Measurements from ENCODE around the gene CBFA2T2.
"Not testable (repeated sequence)": the region's sequence is repeated elsewhere in the genome, so short reads cannot be mapped to it uniquely, and the experiment has no call there.

Gene CBFA2T2

DNA sequence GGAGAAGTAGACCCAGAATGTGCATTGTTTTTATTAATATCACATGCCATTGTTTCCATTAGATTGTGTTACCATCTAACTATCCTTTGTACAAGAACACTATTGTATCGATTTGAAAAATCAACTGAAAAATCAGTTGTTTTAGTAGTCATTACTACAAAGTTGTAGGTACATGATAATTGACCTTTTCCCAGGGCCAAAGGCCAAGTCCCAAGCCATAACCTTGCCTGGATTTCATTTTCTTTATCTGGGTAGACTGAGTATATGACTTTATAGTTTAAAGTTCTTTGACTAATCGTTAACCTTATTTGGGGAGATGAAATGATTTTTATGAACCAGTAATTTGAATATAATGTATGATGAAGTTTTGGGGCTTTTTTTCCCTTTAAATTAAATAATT, 93.2 kb downstream of the CBFA2T2 start:
- Mint-ChIP-seq H3K4me3 (no peak overlapping the region), H3K27me3 (no peaks in the 10 kb centered on the region), H3K9me3 (no peaks in the 10 kb centered on the region), H3K36me3 (ENCODE audit: low read depth) (no peaks in the 10 kb centered on the region), H3K27ac (no peak overlapping the region), H3K4me1 (ENCODE audit: low read depth) (peaks cover 19% of the 10 kb centered on the region)
- no peak for DNase-seq

DNA sequence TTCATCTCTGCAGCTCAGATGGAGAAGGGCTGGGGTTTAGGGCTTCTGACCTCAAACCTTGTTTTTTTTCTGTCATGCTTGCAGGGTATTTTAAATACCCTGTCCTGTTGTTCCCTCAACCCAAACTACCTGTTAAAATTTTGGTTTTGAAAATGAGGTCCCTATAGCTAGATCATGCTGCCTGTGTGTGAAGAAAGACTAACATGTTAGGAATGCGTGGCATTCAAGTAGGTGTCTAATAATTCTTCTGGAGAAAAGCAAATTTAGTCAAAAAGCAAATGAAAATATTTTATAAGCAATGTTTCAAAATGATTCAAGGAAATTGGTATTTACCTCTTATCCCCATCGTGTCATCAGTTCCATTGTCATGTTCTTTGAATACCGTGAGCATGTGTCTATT, 95.1 kb downstream of the CBFA2T2 start:
- Mint-ChIP-seq H3K4me3 (no peak overlapping the region), H3K9me3 (no peaks in the 10 kb centered on the region), H3K4me1 (ENCODE audit: low read depth) (peaks cover 17% of the 10 kb centered on the region), H3K36me3 (ENCODE audit: low read depth) (no peaks in the 10 kb centered on the region), H3K27ac (no peak overlapping the region), H3K27me3 (no peaks in the 10 kb centered on the region)
- DNase-seq: no peak

DNA sequence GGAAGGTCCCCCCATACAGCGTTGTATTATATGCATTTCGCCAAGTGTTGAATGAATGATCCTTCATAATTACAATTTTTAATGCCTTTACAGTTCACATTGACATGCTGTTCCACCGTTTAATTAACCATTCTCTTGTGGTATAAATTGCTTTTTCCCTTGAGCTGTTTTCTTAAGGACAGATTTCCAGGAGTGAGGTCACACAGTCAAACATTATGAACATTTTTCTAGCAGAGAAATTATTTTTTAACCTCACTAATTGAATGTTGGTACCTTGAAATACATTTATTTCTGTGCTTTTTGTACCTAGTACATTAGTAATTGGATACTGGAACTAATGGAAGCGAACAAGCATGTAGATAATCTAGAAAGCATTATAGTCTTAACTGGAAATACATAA, 95.5 kb downstream of the CBFA2T2 start:
- DNase-seq: no peak
- peaks cover 17% of the 10 kb centered on the region for H3K4me1 Mint-ChIP-seq (ENCODE audit: low read depth)
- H3K27me3 Mint-ChIP-seq: no peaks in the 10 kb centered on the region
- H3K36me3 Mint-ChIP-seq (ENCODE audit: low read depth): no peaks in the 10 kb centered on the region
- no peaks in the 10 kb centered on the region for H3K9me3 Mint-ChIP-seq
- no peak overlapping the region for H3K27ac Mint-ChIP-seq
- H3K4me3 Mint-ChIP-seq: no peak overlapping the region

DNA sequence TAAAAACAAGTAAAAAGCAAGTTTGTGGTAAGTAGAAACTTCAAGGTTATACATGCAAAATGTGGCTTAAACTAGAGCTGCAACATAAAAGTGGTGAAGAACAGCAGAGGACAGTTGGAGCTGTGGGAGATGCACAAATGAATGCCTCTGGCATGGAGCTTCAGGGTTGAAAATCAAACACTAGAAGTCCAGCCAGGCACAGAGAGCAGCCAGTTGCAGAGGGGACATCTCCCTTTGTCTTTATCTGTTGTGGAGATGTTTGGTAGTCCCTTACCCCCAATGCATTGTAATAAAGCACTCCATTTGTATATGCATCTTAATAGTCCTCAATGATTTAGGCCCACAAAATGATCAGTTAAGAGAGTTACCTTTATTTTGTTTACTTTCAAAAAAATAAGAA, 99.2 kb downstream of the CBFA2T2 start:
- Mint-ChIP-seq H3K36me3 (ENCODE audit: low read depth) (no peaks in the 10 kb centered on the region), H3K27ac (no peak overlapping the region)
- DNase-seq: no peak

DNA sequence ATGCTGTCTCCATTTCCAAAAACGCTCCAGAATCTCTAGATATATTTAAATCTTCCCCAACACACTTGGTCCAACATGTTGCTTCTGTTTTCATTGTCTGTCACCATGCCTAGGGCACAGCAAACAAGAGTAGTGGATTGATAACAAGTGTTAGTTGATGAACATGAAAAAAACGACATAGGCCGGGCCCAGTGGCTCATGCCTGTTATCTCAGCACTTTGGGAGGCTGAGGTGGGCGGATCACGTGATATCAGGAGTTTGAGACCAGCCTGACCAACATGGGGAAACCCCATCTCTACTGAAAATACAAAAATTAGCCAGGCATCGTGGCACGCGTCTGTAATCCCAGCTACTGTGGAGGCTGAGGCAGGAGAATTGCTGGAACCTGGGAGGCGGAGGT, 102.0 kb downstream of the CBFA2T2 start:
- not testable (repeated sequence) for H3K27me3 Mint-ChIP-seq; H3K9me3 Mint-ChIP-seq; H3K36me3 Mint-ChIP-seq (ENCODE audit: low read depth); H3K4me3 Mint-ChIP-seq
- peaks cover 15% of the 10 kb centered on the region for H3K4me1 Mint-ChIP-seq (ENCODE audit: low read depth)
- DNase-seq: peak; percentile 75
- H3K27ac Mint-ChIP-seq: peak overlapping the region; percentile 31

More for the DNA sequence above, 99.2 kb downstream of the CBFA2T2 start:
- Mint-ChIP-seq H3K4me1 (ENCODE audit: low read depth) (peaks cover 17% of the 10 kb centered on the region), H3K4me3 (no peak overlapping the region), H3K9me3 (no peaks in the 10 kb centered on the region), H3K27me3 (no peaks in the 10 kb centered on the region)

DNA sequence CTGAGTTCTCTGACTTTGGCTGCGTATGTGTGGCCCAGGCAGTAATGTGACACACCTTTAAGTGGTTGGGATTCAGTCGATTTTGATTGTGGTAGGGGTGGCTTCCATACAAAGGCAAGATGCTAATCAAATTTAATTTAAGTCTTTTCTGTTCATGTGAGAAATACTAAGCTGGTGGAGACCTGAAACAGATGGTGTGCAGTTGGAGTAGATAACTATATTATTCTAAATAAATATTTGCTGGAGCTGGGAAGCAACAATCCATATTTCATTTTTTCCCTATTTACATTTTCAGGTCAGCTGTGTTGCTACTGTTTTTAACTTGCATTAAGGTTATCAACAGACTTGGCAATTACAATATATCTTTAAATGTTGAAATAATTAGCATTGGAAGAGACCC, 104.8 kb downstream of the CBFA2T2 start:
- Mint-ChIP-seq H3K27ac (no peak overlapping the region), H3K9me3 (no peaks in the 10 kb centered on the region)

DNA sequence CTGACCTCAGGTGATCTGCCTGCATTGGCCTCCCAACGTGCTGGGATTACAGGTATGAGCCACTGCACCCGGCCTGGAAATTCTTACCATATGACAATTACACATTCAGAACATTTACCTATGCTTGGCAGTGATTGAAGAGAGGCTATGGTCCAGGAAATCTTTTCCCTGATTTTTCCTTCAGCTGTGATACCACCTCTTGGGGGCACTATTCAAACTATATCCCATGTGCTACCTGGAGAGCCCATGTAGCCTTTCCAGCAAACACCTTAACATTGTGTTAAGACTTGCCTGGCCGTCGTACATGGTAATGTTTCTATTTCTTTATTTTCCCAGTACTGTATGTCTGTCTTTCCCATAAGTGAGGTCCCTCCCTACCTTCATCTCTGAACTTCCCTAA, 110.5 kb downstream of the CBFA2T2 start:
- H3K4me3 Mint-ChIP-seq: no peak overlapping the region
- H3K36me3 Mint-ChIP-seq (ENCODE audit: low read depth): peaks cover 13% of the 10 kb centered on the region
- no peaks in the 10 kb centered on the region for H3K27me3 Mint-ChIP-seq
- no peak for DNase-seq
- H3K9me3 Mint-ChIP-seq: no peaks in the 10 kb centered on the region
- H3K4me1 Mint-ChIP-seq (ENCODE audit: low read depth): peaks cover 28% of the 10 kb centered on the region
- H3K27ac Mint-ChIP-seq: no peak overlapping the region

More for the DNA sequence above, 104.8 kb downstream of the CBFA2T2 start:
- H3K4me3 Mint-ChIP-seq: no peak overlapping the region
- H3K27me3 Mint-ChIP-seq: no peaks in the 10 kb centered on the region
- no peak for DNase-seq
- H3K4me1 Mint-ChIP-seq (ENCODE audit: low read depth): peaks cover 15% of the 10 kb centered on the region
- H3K36me3 Mint-ChIP-seq (ENCODE audit: low read depth): peaks cover 5% of the 10 kb centered on the region

DNA sequence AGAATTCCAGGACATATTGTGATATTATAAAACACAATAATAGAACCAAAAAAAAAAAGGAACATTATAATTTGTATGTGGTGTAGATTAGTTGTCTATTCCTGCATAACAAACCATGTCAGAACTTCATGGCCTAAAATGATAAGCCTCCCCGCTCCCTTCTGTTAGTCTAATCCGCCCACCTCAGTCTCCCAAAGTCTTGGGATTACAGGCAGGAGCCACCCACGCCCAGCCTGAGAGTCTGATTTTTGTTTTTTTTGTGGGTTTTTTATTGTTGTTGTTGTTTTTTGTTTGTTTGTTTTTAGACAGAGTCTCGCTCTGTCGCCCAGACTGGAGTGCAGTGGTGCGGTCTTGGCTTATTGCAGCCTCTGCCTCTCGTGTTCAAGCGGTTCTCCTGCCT, 111.1 kb downstream of the CBFA2T2 start:
- Mint-ChIP-seq H3K36me3 (ENCODE audit: low read depth) (peaks cover 13% of the 10 kb centered on the region), H3K9me3 (no peaks in the 10 kb centered on the region), H3K4me3 (no peak overlapping the region), H3K27ac (no peak overlapping the region), H3K27me3 (no peaks in the 10 kb centered on the region), H3K4me1 (ENCODE audit: low read depth) (peaks cover 28% of the 10 kb centered on the region)
- DNase-seq: no peak

DNA sequence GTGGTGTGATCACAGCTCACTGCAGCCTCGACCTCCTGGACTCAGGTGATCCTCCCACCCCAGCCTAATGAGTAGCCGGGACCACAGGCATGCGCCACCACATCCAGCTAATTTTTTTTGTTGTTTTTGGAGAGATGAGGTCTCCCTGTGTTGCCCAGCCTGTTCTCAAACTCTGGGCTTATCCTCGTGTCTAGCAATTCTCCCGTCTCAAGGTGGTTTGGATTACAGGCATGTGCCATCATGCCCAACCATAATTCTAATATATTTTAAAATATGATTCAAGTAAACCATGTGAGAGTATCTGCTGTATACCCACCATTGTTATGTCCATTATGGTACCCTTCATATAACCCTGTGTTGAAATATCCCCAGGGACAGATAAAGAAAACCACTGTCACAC, 112.0 kb downstream of the CBFA2T2 start:
- Mint-ChIP-seq H3K27ac (peak overlapping the region; percentile 60), H3K9me3 (no peaks in the 10 kb centered on the region), H3K4me1 (ENCODE audit: low read depth) (peaks cover 31% of the 10 kb centered on the region), H3K27me3 (no peaks in the 10 kb centered on the region), H3K4me3 (no peak overlapping the region), H3K36me3 (ENCODE audit: low read depth) (peaks cover 14% of the 10 kb centered on the region)
- DNase-seq: no peak

DNA sequence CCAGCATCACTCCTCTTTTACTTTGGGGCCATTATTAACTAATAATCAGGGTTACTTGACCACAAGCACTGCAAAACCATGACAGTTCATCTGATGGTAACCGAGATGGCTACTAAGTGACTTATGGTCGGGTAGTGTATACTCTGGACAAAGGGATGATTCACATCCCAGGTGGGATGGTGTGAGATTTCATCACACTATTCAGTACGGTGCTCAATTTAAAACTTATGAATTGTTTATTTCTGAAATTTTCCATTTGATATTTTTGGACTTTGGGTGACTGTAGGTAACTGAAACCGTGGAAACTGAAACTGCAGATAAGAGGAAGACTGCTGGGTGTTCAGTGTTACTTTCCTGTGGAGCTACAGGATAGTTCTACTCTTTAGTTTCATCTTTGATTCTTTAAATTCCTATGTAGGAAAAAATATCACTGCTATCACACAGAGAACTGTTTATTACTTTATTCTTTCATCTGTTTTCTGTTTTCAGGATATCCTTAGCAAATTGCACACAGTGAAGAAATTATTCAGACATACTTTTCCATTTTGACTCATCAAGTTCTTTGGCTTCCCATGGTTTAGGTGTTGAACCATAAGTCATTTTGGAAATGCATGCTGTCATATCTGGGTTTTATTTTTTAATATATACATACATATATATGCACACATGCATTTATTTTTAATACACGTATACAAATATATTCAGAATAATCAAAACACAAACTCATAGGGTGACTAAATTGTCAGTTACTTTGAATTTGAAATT, 113.1 kb downstream of the CBFA2T2 start:
- no peak for DNase-seq
- no peaks in the 10 kb centered on the region for H3K9me3 Mint-ChIP-seq
- H3K36me3 Mint-ChIP-seq (ENCODE audit: low read depth): peaks cover 20% of the 10 kb centered on the region
- no peaks in the 10 kb centered on the region for H3K27me3 Mint-ChIP-seq
- peak overlapping the region; percentile 0 for H3K4me3 Mint-ChIP-seq
- peaks cover 31% of the 10 kb centered on the region for H3K4me1 Mint-ChIP-seq (ENCODE audit: low read depth)
- H3K27ac Mint-ChIP-seq: peak overlapping the region; percentile 60

DNA sequence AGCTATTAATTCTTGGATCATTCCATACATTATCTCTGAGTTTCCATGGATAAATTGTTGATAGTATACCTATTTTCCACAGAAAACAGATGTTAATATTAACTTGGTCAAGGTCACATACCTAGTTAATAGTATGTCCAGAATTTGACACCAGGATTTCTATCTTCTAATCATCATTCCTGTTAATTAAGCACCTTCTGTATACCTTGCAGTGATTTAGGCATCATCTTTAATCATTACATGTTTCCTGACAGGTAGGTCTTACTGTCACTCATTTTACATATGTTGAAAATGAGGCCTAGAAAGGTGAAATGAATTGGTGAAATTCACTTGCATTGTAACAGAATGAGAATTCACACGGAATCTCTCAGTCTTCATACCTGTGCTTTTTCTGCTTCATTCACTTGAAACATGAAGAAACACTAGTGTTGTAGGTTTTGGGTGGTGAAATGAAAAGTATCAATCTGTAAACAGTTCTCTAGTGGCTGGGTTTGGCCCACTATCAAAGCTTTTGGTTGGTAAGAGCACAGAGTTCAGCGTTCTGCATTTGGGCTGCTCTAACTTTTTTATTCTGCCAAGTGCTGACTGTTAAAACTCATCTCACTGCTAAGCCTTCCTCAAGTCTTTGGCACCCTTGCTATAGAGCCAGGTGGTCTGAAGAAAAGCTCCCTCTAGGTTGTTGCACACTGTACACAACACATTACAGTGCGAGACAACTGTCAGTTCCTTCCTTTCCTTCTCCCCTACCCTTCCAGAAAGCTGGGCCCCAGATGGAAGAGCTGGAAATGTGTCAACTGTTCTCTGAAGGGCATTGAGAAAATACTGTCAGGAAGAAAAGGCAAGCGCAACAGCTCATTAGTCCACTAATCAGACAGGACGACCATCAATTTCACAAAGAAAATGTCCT, 114.4 kb downstream of the CBFA2T2 start:
- no peak for DNase-seq
- Mint-ChIP-seq H3K9me3 (no peaks in the 10 kb centered on the region), H3K36me3 (ENCODE audit: low read depth) (peaks cover 31% of the 10 kb centered on the region), H3K27me3 (no peaks in the 10 kb centered on the region), H3K27ac (peak overlapping the region; percentile 5), H3K4me3 (no peak overlapping the region), H3K4me1 (ENCODE audit: low read depth) (peaks cover 31% of the 10 kb centered on the region)

DNA sequence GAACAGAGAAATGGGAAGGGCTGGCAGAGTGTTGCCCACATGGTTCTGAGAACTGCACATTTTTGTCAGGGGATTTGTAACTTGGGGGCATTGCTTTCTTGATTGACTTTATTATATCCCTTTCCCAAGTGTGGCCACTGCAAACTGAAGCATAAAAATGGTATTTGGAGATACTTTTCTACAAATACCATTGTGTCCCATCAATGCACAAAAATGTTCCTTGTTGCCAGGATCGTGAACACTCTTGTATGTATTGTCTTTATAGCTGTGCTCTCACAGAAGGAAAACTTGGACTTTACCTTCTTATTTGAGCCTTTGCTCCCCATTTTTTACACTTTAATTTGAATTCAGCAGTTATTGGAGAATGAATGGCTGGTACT, 115.1 kb downstream of the CBFA2T2 start:
- Mint-ChIP-seq H3K4me3 (no peak overlapping the region), H3K27ac (no peak overlapping the region), H3K27me3 (no peaks in the 10 kb centered on the region), H3K9me3 (no peaks in the 10 kb centered on the region), H3K36me3 (ENCODE audit: low read depth) (peaks cover 31% of the 10 kb centered on the region), H3K4me1 (ENCODE audit: low read depth) (peaks cover 33% of the 10 kb centered on the region)
- no peak for DNase-seq

DNA sequence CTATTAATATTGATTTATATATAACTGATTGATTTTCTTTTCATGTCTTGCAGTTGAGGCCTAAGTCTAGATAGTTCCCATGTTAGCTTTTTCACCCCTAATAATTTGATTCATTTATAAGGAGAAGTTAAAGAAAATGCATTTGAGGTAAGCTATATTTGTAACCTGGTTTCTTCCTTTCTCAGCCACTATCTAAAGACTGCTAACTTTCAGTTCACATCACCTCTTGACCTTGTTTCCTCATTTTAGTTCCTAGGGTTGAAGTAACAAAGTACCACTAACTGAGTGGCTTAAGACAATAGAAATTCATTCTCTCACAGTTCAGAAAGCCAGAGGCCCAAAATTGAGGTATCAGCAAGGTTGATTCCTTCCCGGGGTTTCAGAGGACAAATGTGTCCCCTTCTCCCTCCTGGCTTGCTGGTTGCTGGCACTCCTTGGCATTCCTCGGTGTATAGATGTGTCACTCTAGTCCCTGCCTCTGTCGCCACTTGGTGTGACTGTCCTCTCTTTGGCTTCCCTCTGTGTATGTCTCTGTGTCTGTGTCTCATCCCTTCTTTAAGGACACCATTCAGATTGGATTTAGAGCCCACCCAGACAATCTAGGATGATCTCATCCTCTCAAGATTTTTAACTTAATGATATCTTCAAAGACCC, 116.3 kb downstream of the CBFA2T2 start:
- H3K9me3 Mint-ChIP-seq: no peaks in the 10 kb centered on the region
- H3K27ac Mint-ChIP-seq: no peak overlapping the region
- H3K4me3 Mint-ChIP-seq: no peak overlapping the region
- H3K36me3 Mint-ChIP-seq (ENCODE audit: low read depth): peaks cover 34% of the 10 kb centered on the region
- no peak for DNase-seq
- peaks cover 33% of the 10 kb centered on the region for H3K4me1 Mint-ChIP-seq (ENCODE audit: low read depth)
- H3K27me3 Mint-ChIP-seq: no peaks in the 10 kb centered on the region

DNA sequence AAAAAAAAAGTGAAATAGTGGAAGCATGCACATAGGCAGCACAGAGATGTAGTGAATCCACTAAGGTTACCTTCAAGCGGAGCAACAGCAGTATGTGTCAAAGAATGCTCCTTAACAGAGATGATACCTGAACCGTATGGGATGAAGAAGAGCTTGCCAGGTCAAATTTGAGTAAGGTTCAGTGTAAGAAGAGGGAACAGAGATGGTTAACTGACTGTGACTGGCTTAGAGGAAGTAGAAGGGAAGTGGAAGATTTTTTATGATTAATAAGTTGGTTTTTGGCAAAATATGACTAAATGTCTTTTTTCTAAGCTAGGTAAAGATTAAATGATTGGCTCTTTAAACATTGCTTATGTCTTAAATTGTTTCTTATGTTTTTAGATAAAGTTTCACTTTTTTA, 119.6 kb downstream of the CBFA2T2 start:
- H3K27me3 Mint-ChIP-seq: no peaks in the 10 kb centered on the region
- no peak overlapping the region for H3K27ac Mint-ChIP-seq
- H3K36me3 Mint-ChIP-seq (ENCODE audit: low read depth): peaks cover 52% of the 10 kb centered on the region
- no peak for DNase-seq
- no peaks in the 10 kb centered on the region for H3K9me3 Mint-ChIP-seq
- no peak overlapping the region for H3K4me3 Mint-ChIP-seq
- peaks cover 10% of the 10 kb centered on the region for H3K4me1 Mint-ChIP-seq (ENCODE audit: low read depth)

DNA sequence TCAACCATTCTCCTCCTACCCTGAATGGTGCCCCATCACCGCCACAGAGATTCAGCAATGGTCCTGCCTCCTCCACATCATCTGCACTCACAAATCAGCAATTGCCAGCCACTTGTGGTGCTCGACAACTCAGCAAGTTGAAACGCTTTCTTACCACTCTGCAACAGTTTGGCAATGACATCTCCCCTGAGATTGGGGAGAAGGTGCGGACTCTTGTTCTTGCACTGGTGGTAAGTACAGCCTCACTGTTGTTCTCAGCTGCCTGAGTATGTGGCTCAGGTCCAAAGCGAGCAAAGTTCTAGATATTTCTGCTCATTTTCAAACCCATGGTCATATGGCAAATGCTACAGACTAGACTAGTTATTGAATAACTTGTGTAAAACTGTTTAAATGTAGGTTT, 121.2 kb downstream of the CBFA2T2 start:
- Mint-ChIP-seq H3K4me3 (no peak overlapping the region), H3K27ac (no peak overlapping the region), H3K9me3 (no peaks in the 10 kb centered on the region), H3K27me3 (no peaks in the 10 kb centered on the region), H3K4me1 (ENCODE audit: low read depth) (peaks cover 7% of the 10 kb centered on the region), H3K36me3 (ENCODE audit: low read depth) (peaks cover 63% of the 10 kb centered on the region)
- no peak for DNase-seq

Measured in activated T-cell treated with anti-CD3 and anti-CD28 coated beads, Interleukin-2, amount 50 U/mL, for 24 hours (primary cell).